ENCODE measurements around the gene CTNNA2. TPM values are rescaled to one million over a fixed set of nuclear protein-coding genes. Genes with fewer than 3 reads are reported as not detected.

The CTNNA2 gene
- total RNA-seq, 4 donors from 2014 or later, result 0.40 to 1.7 (median 1.5) TPM; not detected in 1

- H3K36me3 ChIP-seq, result no peaks in the 10 kb centered on the region
- H3K9me3 ChIP-seq, result no peaks in the 10 kb centered on the region
- peaks cover 0 to 10% (median 4%) of the 10 kb centered on the region in 4 donors for H3K4me1 ChIP-seq
- in situ Hi-C loops (cut with MboI; ENCODE audit: low pct_ligation_motif_present in 1 of 4, low pct_unique_long_range_greater_than_20kb in 1 of 4, low sequenced_read_pairs in 3 of 4), result no loop called here
- no peaks in the 10 kb centered on the region for H3K27me3 ChIP-seq
- DNase-seq, result peak; percentile 13
- intact Hi-C loops (cut with DNase I; ENCODE audit: low total_unique reads), result no loop called here
- no peak overlapping the region for H3K27ac ChIP-seq
- WGBS, 2 donors (ENCODE audit: low coverage in 1 of 2), result 28 to 37% methylated on average over 5 to 7 of the region's 7 CpGs
- TF ChIP-seq POLR2A (IDR thresholded peaks at IDR 0.05) (no peak), POLR2AphosphoS5 (IDR thresholded peaks at IDR 0.05) (no peak), CTCF (IDR thresholded peaks at IDR 0.05) (no peak), EP300 (IDR thresholded peaks at IDR 0.05; ENCODE audit: low read depth) (no peak)
- no peak overlapping the region for H3K4me3 ChIP-seq
These were observed 739.6 kb downstream of the CTNNA2 start for GRCh38 chr2:80252294-80252986.

GRCh38 chr2:80255918-80256781 is 743.3 kb downstream of the CTNNA2 start:
- Histone ChIP-seq H3K27me3 (no peaks in the 10 kb centered on the region), H3K4me1 (peaks cover 0 to 10% (median 4%) of the 10 kb centered on the region in 4 donors), H3K4me3 (no peak overlapping the region), H3K27ac (no peak overlapping the region), H3K9me3 (no peaks in the 10 kb centered on the region), H3K36me3 (no peaks in the 10 kb centered on the region)
- DNase-seq, result no peak
- intact Hi-C loops (cut with DNase I; ENCODE audit: low total_unique reads), result no loop called here
- in situ Hi-C loops (cut with MboI; ENCODE audit: low pct_ligation_motif_present in 1 of 4, low pct_unique_long_range_greater_than_20kb in 1 of 4, low sequenced_read_pairs in 3 of 4), result no loop called here
- no peak for TF ChIP-seq EP300 (IDR thresholded peaks at IDR 0.05; ENCODE audit: low read depth)
- peak in 2 of 5 experiments; percentile 7 to 24 for TF ChIP-seq CTCF (IDR thresholded peaks at IDR 0.05)
- 78% methylated on average over 4 to 9 of the region's 9 CpGs for WGBS, 2 donors (ENCODE audit: low coverage in 1 of 2)

DNA sequence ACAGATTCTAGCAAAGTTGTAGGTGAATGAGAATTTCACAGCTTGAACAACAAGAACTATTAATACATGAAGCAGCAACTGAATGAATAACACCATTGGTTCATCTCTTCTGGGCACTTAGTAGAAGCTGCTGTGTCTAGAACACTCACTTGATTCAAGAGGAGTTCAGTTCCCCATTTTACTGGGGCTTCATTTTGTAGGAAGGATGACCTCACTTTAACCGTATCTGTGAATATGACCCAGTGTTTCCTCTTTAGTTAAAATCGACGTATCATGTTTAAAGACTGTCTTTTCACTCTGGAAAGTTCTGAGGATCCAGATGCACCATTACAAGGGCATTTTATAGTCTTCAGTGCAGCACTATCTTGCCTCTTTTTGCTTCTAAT is 743.9 kb downstream of the CTNNA2 start:
- peaks cover 0 to 9% (median 4%) of the 10 kb centered on the region in 4 donors for H3K4me1 ChIP-seq
- H3K36me3 ChIP-seq, result no peaks in the 10 kb centered on the region
- no peaks in the 10 kb centered on the region for H3K27me3 ChIP-seq
- intact Hi-C loops (cut with DNase I; ENCODE audit: low total_unique reads) (no loop called here), in situ Hi-C loops (cut with MboI; ENCODE audit: low pct_ligation_motif_present in 1 of 4, low pct_unique_long_range_greater_than_20kb in 1 of 4, low sequenced_read_pairs in 3 of 4) (no loop called here)
- no peak overlapping the region for H3K4me3 ChIP-seq
- no peak overlapping the region for H3K27ac ChIP-seq
- WGBS, 2 donors (ENCODE audit: low coverage in 1 of 2), result 67 to 73% methylated on average over 3 of the region's 3 CpGs
- DNase-seq, result no peak
- no peaks in the 10 kb centered on the region for H3K9me3 ChIP-seq
- TF ChIP-seq CTCF (IDR thresholded peaks at IDR 0.05), result no peak
- TF ChIP-seq POLR2AphosphoS5 (IDR thresholded peaks at IDR 0.05), result no peak
- no peak for TF ChIP-seq POLR2A (IDR thresholded peaks at IDR 0.05)
- TF ChIP-seq EP300 (IDR thresholded peaks at IDR 0.05; ENCODE audit: low read depth), result no peak

GRCh38 chr2:80257450-80257849 is 744.6 kb downstream of the CTNNA2 start:
- WGBS, 2 donors (ENCODE audit: low coverage in 1 of 2), result 91% methylated on average over 4 of the region's 4 CpGs; no CpG with 5 or more reads in 1 of the 2 donors
- no peak overlapping the region for H3K27ac ChIP-seq
- no peak overlapping the region for H3K4me3 ChIP-seq
- H3K9me3 ChIP-seq, result no peaks in the 10 kb centered on the region
- no peaks in the 10 kb centered on the region for H3K27me3 ChIP-seq
- intact Hi-C loops (cut with DNase I; ENCODE audit: low total_unique reads), result no loop called here
- no peak for TF ChIP-seq POLR2AphosphoS5 (IDR thresholded peaks at IDR 0.05)
- TF ChIP-seq POLR2A (IDR thresholded peaks at IDR 0.05), result no peak
- TF ChIP-seq EP300 (IDR thresholded peaks at IDR 0.05; ENCODE audit: low read depth), result no peak
- no peak for TF ChIP-seq CTCF (IDR thresholded peaks at IDR 0.05)
- no peak for DNase-seq
- H3K4me1 ChIP-seq, result peaks cover 0 to 4% (median under 1%) of the 10 kb centered on the region in 4 donors
- in situ Hi-C loops (cut with MboI; ENCODE audit: low pct_ligation_motif_present in 1 of 4, low pct_unique_long_range_greater_than_20kb in 1 of 4, low sequenced_read_pairs in 3 of 4), result no loop called here
- no peaks in the 10 kb centered on the region for H3K36me3 ChIP-seq

Measured in transverse colon (tissue), 4 donors.